ENCODE measurements around the gene FZD8. TPM values are rescaled to one million over a fixed set of nuclear protein-coding genes. Genes with fewer than 3 reads are reported as not detected.

The FZD8 gene
- total RNA-seq, 2 experiments from 2014 or later, result 0.23 to 0.24 TPM

DNA sequence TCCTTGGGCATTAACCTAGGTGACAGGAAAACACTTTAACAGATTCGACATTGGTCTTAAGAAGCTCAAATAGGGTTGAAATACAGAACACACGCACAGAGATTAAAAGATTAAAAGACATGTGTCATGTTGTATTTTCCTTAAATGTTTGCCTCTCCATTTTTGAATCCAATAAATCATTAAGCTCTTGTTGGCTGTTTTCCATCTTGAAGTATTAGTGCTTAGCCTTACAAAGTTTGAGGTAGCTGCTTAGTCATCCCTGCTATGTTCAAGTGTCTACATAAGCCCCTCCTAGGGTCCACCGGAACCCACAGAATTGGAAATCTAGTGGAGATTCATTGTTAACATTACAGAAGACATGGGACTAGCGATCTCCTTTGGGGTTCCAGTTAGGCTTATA, 49.7 kb downstream of the FZD8 start:
- Mint-ChIP-seq H3K4me3 (no peak overlapping the region), H3K27me3 (ENCODE audit: low read depth) (no peaks in the 10 kb centered on the region), H3K4me1 (ENCODE audit: low read depth) (no peaks in the 10 kb centered on the region), H3K9me3 (ENCODE audit: insufficient read depth) (no peaks in the 10 kb centered on the region), H3K27ac (no peak overlapping the region), H3K36me3 (ENCODE audit: low read depth) (no peaks in the 10 kb centered on the region)
- ChIA-PET CTCF (interaction anchor here (1.4 kb wide), 1 partner anchor 29 kb away, joined by 4 read pairs; no protein-coding TSS in a partner anchor), POLR2A (no interaction called here)
- DNase-seq, result no peak
- ATAC-seq, result no peak

DNA sequence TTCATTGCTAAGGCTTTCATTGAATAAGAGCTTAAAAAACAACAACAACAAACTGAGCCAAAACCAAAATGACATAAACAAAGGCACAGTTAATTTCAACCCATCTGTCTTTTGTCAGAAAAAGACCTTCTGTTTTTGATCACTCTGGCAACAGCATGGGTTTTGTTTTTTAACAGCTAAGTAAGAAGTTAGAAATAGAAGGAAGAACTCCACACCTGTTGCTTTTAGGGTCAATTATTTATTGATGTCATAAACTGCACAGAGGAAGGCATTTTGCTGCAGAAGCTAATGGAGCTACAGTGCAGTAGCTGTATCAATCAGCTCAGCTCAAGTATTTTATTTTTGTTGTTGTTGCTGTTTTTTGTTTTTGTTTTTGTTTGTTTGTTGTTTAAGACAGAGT, 53.3 kb downstream of the FZD8 start:
- CTCF ChIA-PET, result no interaction called here
- Mint-ChIP-seq H3K27ac (no peak overlapping the region), H3K4me3 (no peak overlapping the region), H3K27me3 (ENCODE audit: low read depth) (peaks cover 2% of the 10 kb centered on the region), H3K36me3 (ENCODE audit: low read depth) (no peaks in the 10 kb centered on the region), H3K4me1 (ENCODE audit: low read depth) (no peaks in the 10 kb centered on the region), H3K9me3 (ENCODE audit: insufficient read depth) (no peaks in the 10 kb centered on the region)
- POLR2A ChIA-PET, result no interaction called here
- no peak for DNase-seq
- no peak for ATAC-seq

Other genes with a start within 250 kb of the FZD8 start
- gene GJD4, start 37.0 kb downstream of the FZD8 start, total RNA-seq, result not detected